ENCODE measurements around the gene ZNF750. TPM values are rescaled to one million over a fixed set of nuclear protein-coding genes. Genes with fewer than 3 reads are reported as not detected.

ZNF750 gene
- total and polyA plus RNA-seq, 2 of the 13 experiments (the other 11 are each of a cell fraction or from before 2014, with no cell fraction given) = not detected

DNA sequence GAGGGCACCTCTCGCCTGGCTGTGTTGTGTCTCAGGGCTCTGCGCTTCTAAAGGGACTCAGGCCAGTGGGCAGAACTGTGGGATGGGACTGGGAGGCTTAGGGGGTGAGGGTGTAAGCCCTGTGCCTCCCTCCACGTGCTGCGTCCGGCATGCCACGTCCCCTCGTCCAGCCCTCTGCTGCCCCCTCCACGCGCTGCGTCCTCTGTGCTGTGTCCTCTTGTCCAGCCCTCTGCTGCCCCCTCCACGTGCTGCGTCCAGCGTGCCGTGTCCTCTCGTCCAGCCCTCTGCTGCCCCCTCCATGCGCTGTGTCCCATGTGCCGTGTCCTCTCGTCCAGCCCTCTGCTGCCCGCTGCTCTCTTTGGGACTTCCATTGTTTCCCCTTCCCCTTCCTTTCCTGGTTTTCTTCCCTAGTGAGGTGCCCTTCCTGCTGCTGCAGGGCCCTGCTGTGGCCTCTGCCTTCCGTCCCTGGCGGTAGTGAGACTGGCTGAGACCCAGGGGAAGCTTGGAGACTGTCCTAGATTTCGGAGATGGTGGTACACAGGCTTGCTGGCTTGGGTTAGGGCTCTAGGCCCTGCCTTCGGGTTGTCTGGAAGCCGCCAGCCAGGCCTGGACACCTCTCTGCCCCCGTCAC, 6.4 kb upstream of the ZNF750 start:
- intact Hi-C loops (cut with micrococcal nuclease; ENCODE audit: unreplicated experiment) = no loop called here
- Histone ChIP-seq H2AFZ (ENCODE audit: low read length) (no peak overlapping the region), H3K4me2 (ENCODE audit: low read depth, low read length) (no peak overlapping the region), H3K4me3 (replicated peaks in 1 of 3; ENCODE audit: insufficient read depth in 1 of 3, low read depth in 2 of 3, low read length in 3 of 3) (no peak overlapping the region), H3K36me3 (replicated peaks in 1 of 2; ENCODE audit: control insufficient read depth in 1 of 2, insufficient read depth in 2 of 2, low read length in 2 of 2) (peaks cover 0 to 2% of the 10 kb centered on the region in 2 experiments; a peak in 1 of 5 replicates), H4K20me1 (ENCODE audit: insufficient read depth, low read length) (no peaks in the 10 kb centered on the region), H3K27me3 (ENCODE audit: control insufficient read depth in 1 of 2, insufficient read depth in 2 of 2, low read length in 2 of 2) (no peaks in the 10 kb centered on the region), H3K27ac (ENCODE audit: extremely low read length, insufficient read depth, low read length) (no peak overlapping the region), H3K9me3 (ENCODE audit: low read length) (no peaks in the 10 kb centered on the region), H3K4me1 (ENCODE audit: insufficient read depth, low read length) (peaks cover 14% of the 10 kb centered on the region), H3K79me2 (ENCODE audit: insufficient read depth, low read length) (no peaks in the 10 kb centered on the region), H3K9ac (ENCODE audit: insufficient read depth, low read depth, low read length) (no peak overlapping the region)
- CTCF ChIA-PET (ENCODE audit: low intra/inter-chr PET ratio, low total read pairs) = no interaction called here
- BruUV-seq (replicated peaks) = no TSS peak
- in situ Hi-C loops (cut with HindIII; ENCODE audit: extremely low pct_ligation_motif_present, low pct_unique_long_range_greater_than_20kb) = no loop called here
- no peak for DNase-seq (ENCODE audit: low spot score)
- no peak for ATAC-seq
- POLR2A ChIA-PET = no interaction called here
- WGBS (ENCODE audit: low lambda C conversion rate) = 91% methylated on average over 22 of the region's 25 CpGs
- no peak for TF ChIP-seq ZNF382 (CRISPR knock-in tag; IDR thresholded peaks at IDR 0.05; ENCODE audit: borderline replicate concordance)
- TF ChIP-seq ZNF224 (CRISPR knock-in tag; IDR thresholded peaks at IDR 0.05) = no peak
- no peak for TF ChIP-seq SALL1 (CRISPR knock-in tag; IDR thresholded peaks at IDR 0.05)
- no peak for TF ChIP-seq CAMTA2 (CRISPR knock-in tag; IDR thresholded peaks at IDR 0.05; ENCODE audit: borderline replicate concordance)
- TF ChIP-seq, protein P1, sequence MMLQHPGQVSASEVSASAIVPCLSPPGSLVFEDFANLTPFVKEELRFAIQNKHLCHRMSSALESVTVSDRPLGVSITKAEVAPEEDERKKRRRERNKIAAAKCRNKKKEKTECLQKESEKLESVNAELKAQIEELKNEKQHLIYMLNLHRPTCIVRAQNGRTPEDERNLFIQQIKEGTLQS (CRISPR knock-in tag; IDR thresholded peaks at IDR 0.05) = no peak
- TF ChIP-seq CBX1 (IDR thresholded peaks at IDR 0.05; ENCODE audit: low read depth) = no peak
- TF ChIP-seq RNF2 (conservative IDR thresholded peaks at IDR 0.05; ENCODE audit: low read depth) = no peak
- TF ChIP-seq, protein P2, sequence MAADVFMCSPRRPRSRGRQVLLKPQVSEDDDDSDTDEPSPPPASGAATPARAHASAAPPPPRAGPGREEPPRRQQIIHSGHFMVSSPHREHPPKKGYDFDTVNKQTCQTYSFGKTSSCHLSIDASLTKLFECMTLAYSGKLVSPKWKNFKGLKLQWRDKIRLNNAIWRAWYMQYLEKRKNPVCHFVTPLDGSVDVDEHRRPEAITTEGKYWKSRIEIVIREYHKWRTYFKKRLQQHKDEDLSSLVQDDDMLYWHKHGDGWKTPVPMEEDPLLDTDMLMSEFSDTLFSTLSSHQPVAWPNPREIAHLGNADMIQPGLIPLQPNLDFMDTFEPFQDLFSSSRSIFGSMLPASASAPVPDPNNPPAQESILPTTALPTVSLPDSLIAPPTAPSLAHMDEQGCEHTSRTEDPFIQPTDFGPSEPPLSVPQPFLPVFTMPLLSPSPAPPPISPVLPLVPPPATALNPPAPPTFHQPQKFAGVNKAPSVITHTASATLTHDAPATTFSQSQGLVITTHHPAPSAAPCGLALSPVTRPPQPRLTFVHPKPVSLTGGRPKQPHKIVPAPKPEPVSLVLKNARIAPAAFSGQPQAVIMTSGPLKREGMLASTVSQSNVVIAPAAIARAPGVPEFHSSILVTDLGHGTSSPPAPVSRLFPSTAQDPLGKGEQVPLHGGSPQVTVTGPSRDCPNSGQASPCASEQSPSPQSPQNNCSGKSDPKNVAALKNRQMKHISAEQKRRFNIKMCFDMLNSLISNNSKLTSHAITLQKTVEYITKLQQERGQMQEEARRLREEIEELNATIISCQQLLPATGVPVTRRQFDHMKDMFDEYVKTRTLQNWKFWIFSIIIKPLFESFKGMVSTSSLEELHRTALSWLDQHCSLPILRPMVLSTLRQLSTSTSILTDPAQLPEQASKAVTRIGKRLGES (CRISPR knock-in tag; IDR thresholded peaks at IDR 0.05; ENCODE audit: borderline replicate concordance) = no peak
- TF ChIP-seq KMT2A (CRISPR knock-in tag; IDR thresholded peaks at IDR 0.05) = no peak
- no peak for TF ChIP-seq SUZ12 (IDR thresholded peaks at IDR 0.05; ENCODE audit: low read depth, low read length)
- TF ChIP-seq NFE2 (CRISPR knock-in tag; IDR thresholded peaks at IDR 0.05) = no peak
- TF ChIP-seq WIZ (CRISPR knock-in tag; IDR thresholded peaks at IDR 0.05) = no peak
- no peak for TF ChIP-seq SIX4 (CRISPR knock-in tag; IDR thresholded peaks at IDR 0.05)
- TF ChIP-seq HDAC1 (CRISPR knock-in tag; IDR thresholded peaks at IDR 0.05) = no peak
- TF ChIP-seq, protein P3, sequence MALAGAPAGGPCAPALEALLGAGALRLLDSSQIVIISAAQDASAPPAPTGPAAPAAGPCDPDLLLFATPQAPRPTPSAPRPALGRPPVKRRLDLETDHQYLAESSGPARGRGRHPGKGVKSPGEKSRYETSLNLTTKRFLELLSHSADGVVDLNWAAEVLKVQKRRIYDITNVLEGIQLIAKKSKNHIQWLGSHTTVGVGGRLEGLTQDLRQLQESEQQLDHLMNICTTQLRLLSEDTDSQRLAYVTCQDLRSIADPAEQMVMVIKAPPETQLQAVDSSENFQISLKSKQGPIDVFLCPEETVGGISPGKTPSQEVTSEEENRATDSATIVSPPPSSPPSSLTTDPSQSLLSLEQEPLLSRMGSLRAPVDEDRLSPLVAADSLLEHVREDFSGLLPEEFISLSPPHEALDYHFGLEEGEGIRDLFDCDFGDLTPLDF (CRISPR knock-in tag; IDR thresholded peaks at IDR 0.05) = no peak
- TF ChIP-seq FOXA1 (IDR thresholded peaks at IDR 0.05) = no peak
- TF ChIP-seq FOXA1 (CRISPR knock-in tag; IDR thresholded peaks at IDR 0.05) = no peak
- TF ChIP-seq RBAK (CRISPR knock-in tag; IDR thresholded peaks at IDR 0.05) = no peak
- TF ChIP-seq ZNF207 (IDR thresholded peaks at IDR 0.05; ENCODE audit: borderline replicate concordance) = no peak
- no peak for TF ChIP-seq ZMAT3 (CRISPR knock-in tag; conservative IDR thresholded peaks at IDR 0.05)
- no peak for FAIRE-seq
